ENCODE results near the gene BANK1.

DNA sequence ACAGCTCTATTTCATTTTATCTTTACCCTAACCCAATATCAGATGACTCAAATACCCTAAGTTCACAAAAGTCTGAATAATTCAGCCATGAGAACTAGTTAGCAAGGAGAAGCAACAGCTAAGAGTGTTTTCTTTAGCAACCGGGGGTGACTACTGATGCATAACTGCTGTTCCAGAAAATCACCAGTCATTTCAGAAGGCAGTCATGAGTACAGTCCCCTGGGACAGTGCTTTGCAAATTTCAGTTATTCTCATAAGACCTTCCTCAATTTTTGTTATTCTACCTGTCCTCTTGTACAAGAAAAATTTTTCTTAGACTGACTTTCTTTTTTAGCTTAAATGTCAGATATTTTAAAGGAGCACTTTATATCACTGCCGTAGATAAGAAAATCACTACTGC is 16.4 kb downstream of the BANK1 start:
- TF ChIP-seq, protein P1, sequence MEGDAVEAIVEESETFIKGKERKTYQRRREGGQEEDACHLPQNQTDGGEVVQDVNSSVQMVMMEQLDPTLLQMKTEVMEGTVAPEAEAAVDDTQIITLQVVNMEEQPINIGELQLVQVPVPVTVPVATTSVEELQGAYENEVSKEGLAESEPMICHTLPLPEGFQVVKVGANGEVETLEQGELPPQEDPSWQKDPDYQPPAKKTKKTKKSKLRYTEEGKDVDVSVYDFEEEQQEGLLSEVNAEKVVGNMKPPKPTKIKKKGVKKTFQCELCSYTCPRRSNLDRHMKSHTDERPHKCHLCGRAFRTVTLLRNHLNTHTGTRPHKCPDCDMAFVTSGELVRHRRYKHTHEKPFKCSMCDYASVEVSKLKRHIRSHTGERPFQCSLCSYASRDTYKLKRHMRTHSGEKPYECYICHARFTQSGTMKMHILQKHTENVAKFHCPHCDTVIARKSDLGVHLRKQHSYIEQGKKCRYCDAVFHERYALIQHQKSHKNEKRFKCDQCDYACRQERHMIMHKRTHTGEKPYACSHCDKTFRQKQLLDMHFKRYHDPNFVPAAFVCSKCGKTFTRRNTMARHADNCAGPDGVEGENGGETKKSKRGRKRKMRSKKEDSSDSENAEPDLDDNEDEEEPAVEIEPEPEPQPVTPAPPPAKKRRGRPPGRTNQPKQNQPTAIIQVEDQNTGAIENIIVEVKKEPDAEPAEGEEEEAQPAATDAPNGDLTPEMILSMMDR (IDR thresholded peaks at IDR 0.05), result no peak
- no peak for TF ChIP-seq POLR2A (IDR thresholded peaks at IDR 0.05)
- TF ChIP-seq POLR2AphosphoS5 (IDR thresholded peaks at IDR 0.05), result no peak

All from upper lobe of left lung (tissue), 4 donors.